Fibroblast of the aortic adventitia (primary cell): ENCODE measurements around the gene PHACTR1. TPM values are rescaled to one million over a fixed set of nuclear protein-coding genes. Genes with fewer than 3 reads are reported as not detected.
"Not testable (repeated sequence)": the region's sequence is repeated elsewhere in the genome, so short reads cannot be mapped to it uniquely, and the experiment has no call there.

ENCODE experiments used
- DNase-seq: peaks from one replicate; pipeline ENCODE4 v3.0.0-alpha.2; 2010; ENCODE audit warnings: low read depth
- H3K4me3 ChIP-seq: 2 replicates; pipeline ENCODE4 v1.5.1; 2011; ENCODE audit warnings: low read depth, mild to moderate bottlenecking, control low read depth, low read length, moderate library complexity
- CTCF ChIP-seq: IDR thresholded peaks from 2 replicates; pipeline ENCODE4 v1.5.1; 2011; ENCODE audit warnings: mild to moderate bottlenecking, low read length, control low read depth, inconsistent platforms; ENCODE audit not compliant: insufficient read depth
- total RNA-seq: library from RNA; depleted of rRNA; stranded (reverse); fragments of >200 nt; gene quantifications from 2 replicates; pipeline ENCODE4 v1.2.3, GENCODE V29; 2012; ENCODE audit warnings: low replicate concordance

The PHACTR1 gene
- total RNA-seq, 1 donor: 0.99 TPM

DNA sequence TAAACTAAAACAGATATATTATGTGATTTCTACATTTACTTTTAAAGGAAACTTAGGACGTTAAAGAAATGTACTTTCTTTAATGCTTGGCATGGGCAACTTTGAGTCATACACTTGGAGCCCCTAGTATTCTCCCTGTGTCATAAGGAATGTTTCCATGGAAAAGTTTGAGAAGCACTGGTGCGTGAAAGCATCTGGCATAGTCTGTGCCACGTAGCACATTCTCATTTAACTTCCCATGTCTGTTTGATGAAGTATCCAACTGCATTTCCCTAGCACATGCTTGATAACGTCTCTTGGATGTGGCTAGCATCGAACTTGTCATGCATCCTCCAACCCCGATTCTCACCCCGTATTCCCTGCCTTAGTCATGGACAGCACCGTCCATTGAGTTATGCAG lies 439.8 kb downstream of the PHACTR1 start:
- H3K4me3 ChIP-seq: no peak overlapping the region
- peak; percentile 2 for DNase-seq
- no peak for TF ChIP-seq CTCF

GRCh38 chr6:13157293-13157692 lies 440.7 kb downstream of the PHACTR1 start:
- no peak for TF ChIP-seq CTCF
- DNase-seq: no peak
- H3K4me3 ChIP-seq: no peak overlapping the region

DNA sequence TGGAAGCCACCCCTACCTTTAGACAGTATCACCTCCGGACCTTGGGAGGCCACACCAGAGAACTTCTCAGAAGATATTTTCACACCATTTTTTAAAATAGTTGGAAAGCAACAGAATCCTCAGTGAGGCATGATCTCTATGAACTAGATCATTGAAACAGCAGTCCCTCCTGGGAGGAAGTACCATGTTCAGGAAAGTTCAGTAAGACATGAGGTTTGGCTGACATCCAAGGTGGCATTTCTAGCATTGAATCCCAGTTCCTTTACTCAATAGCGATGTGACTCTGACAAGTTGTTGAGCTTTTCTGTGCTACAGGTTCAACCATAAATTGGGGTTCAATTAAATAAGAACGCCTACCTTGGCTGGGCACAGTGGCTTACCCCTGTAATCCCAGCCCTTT lies 442.7 kb downstream of the PHACTR1 start:
- H3K4me3 ChIP-seq: no peak overlapping the region
- no peak for TF ChIP-seq CTCF
- no peak for DNase-seq

DNA sequence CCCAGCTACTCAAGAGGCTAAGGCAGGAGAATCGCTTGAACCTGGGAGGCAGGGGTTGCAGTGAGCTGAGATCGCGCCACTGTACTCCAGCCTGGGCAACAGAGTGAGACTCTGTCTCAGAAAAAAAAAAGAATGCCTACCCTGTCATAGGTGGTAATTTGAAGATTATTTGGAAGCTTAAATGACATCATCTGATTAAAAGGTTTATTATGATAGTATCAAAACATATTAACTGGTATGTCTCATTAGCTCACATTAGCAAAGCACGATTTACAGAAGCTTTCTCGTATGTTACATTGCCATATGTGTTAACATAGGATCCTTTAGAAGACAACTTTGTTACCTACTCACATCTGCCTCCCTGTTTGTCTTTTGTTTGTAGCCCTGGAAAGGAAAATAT lies 443.3 kb downstream of the PHACTR1 start:
- H3K4me3 ChIP-seq, DNase-seq: not testable (repeated sequence)

- TF ChIP-seq CTCF: no peak
- no peak overlapping the region for H3K4me3 ChIP-seq
These were observed 446.8 kb downstream of the PHACTR1 start for GRCh38 chr6:13163161-13163944.

DNA sequence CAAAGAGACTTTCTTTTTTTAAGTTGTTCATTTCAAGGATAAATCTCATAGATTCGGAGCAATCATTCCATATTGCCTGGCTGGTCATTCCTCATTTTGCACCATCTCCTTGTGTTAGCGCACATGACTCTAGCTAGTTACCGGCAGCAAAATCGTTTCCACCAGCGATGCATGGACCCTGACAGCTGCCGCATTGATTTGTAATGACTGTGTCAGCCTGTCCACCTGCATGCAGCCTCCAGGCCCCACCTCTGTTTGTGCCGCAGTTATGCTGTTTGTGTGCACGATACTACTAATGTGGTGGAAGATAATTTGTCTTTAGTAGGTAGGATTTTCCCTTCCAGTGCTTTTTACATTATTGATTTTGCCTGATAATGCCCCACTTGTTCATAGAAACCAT lies 447.7 kb downstream of the PHACTR1 start:
- TF ChIP-seq CTCF: no peak
- no peak for DNase-seq
- no peak overlapping the region for H3K4me3 ChIP-seq

More at GRCh38 chr6:13163161-13163944, 446.8 kb downstream of the PHACTR1 start:
- DNase-seq: no peak

GRCh38 chr6:13165502-13166172 lies 449.1 kb downstream of the PHACTR1 start:
- DNase-seq: no peak
- no peak overlapping the region for H3K4me3 ChIP-seq
- no peak for TF ChIP-seq CTCF
